Peyer's patch (tissue), 4 donors: ENCODE results near the gene TKFC. TPM values are rescaled to one million over a fixed set of nuclear protein-coding genes. Genes with fewer than 3 reads are reported as not detected.

Experiments
- DNase-seq, 3 donors: peaks; one replicate each; pipeline ENCODE4 v3.0.0-alpha.2; 2017 to 2019
- H3K27ac ChIP-seq, 4 donors: fragments of 200-600 bp; sonication (generic); one replicate each; pipeline ENCODE4 v1.5.1; 2016 to 2019
- H3K27me3 ChIP-seq, 2 donors: fragments of 200-600 bp; sonication (generic); one replicate each; pipeline ENCODE4 v1.5.1; 2019
- H3K36me3 ChIP-seq, 3 donors: fragments of 200-600 bp; sonication (generic); one replicate each; pipeline ENCODE4 v1.5.1; 2016 to 2019
- H3K4me1 ChIP-seq, 4 donors: fragments of 200-600 bp; sonication (generic); one replicate each; pipeline ENCODE4 v1.5.1; 2016 to 2019
- H3K4me3 ChIP-seq, 4 donors: fragments of 200-600 bp; sonication (generic); 1 replicate in 3 of 4; 2 replicates in 1 of 4; pipeline ENCODE4 v1.5.1; 2016 to 2019; ENCODE audit warnings: mild to moderate bottlenecking in 1 of 4
- H3K9me3 ChIP-seq, 4 donors: fragments of 200-600 bp; sonication (generic); one replicate each; pipeline ENCODE4 v1.5.1; 2016 to 2019; ENCODE audit warnings: mild to moderate bottlenecking in 1 of 4
- POLR2A ChIP-seq, 2 donors: fragments of 450-650 bp; IDR thresholded peaks; one replicate each; pipeline ENCODE4 v1.5.1; 2017; ENCODE audit warnings: antibody characterized with exemption in 2 of 2, mild to moderate bottlenecking in 2 of 2, moderate library complexity in 2 of 2
- total RNA-seq, 4 donors: library from RNA; depleted of rRNA; stranded (reverse); fragments of >200 nt; gene quantifications; one replicate each; pipeline ENCODE4 v1.1.0, GENCODE V29; 2016
- TF ChIP-seq, protein P1 (sequence below), 6 experiments: fragments of 450-650 bp in 4 of 6; fragments of 200-600 bp in 2 of 6; sonication (generic) in 1 of 6; IDR thresholded peaks; one replicate each; pipeline ENCODE4 v1.5.1; 2017 to 2019; ENCODE audit warnings: antibody characterized with exemption in 6 of 6, mild to moderate bottlenecking in 3 of 6, moderate library complexity in 1 of 6

The TKFC gene
- total RNA-seq, 4 donors from 2014 or later: 172 to 755 (median 689) TPM

GRCh38 chr11:61337706-61338470, 4.9 kb downstream of the TKFC start:
- no peaks in the 10 kb centered on the region for H3K27me3 ChIP-seq
- peaks cover 0 to 16% (median 3%) of the 10 kb centered on the region in 4 donors for H3K4me1 ChIP-seq
- no peak for TF ChIP-seq POLR2A (IDR thresholded peaks at IDR 0.05)
- TF ChIP-seq, protein P1, sequence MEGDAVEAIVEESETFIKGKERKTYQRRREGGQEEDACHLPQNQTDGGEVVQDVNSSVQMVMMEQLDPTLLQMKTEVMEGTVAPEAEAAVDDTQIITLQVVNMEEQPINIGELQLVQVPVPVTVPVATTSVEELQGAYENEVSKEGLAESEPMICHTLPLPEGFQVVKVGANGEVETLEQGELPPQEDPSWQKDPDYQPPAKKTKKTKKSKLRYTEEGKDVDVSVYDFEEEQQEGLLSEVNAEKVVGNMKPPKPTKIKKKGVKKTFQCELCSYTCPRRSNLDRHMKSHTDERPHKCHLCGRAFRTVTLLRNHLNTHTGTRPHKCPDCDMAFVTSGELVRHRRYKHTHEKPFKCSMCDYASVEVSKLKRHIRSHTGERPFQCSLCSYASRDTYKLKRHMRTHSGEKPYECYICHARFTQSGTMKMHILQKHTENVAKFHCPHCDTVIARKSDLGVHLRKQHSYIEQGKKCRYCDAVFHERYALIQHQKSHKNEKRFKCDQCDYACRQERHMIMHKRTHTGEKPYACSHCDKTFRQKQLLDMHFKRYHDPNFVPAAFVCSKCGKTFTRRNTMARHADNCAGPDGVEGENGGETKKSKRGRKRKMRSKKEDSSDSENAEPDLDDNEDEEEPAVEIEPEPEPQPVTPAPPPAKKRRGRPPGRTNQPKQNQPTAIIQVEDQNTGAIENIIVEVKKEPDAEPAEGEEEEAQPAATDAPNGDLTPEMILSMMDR (IDR thresholded peaks at IDR 0.05): no peak
- no peak overlapping the region for H3K27ac ChIP-seq
- H3K4me3 ChIP-seq: no peak overlapping the region
- no peaks in the 10 kb centered on the region for H3K9me3 ChIP-seq
- H3K36me3 ChIP-seq: peaks cover 0 to 56% (median 0%) of the 10 kb centered on the region in 3 donors
- no peak for DNase-seq

DNA sequence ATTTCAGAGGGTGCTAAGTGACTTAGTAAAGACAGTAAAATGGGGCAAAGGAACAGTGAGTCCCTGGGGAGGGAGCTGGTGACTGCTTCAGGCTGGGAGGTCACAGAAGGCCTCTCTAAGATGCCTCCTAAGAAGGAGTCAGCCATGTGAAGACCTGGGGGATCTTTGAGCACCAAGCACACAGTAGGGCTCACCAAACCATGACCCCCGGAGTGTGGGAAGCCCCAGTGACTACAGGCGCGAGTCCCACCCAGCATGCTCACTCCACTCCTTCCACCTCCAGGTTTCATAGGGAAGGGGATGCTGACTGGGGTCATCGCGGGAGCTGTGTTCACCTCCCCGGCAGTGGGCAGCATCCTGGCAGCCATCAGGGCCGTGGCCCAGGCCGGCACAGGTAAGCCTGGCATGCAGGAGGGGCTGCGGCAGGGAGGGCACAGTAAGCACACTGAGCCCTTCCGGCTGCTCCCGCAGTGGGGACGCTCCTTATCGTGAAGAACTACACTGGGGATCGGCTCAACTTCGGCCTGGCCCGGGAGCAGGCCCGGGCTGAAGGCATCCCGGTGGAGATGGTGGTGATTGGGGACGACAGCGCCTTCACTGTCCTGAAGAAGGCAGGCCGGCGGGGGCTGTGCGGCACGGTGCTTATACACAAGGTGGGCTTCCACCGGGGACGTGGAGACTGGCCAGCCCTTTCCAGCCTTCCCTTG, 5.9 kb downstream of the TKFC start:
- Histone ChIP-seq H3K36me3 (peaks cover 0 to 66% (median 0%) of the 10 kb centered on the region in 3 donors), H3K27ac (no peak overlapping the region), H3K4me3 (no peak overlapping the region), H3K27me3 (no peaks in the 10 kb centered on the region), H3K4me1 (peaks cover 0 to 11% (median under 1%) of the 10 kb centered on the region in 4 donors), H3K9me3 (no peaks in the 10 kb centered on the region)
- TF ChIP-seq, protein P1 (IDR thresholded peaks at IDR 0.05): no peak
- TF ChIP-seq POLR2A (IDR thresholded peaks at IDR 0.05): no peak
- no peak for DNase-seq

- peaks cover 0 to 9% (median 0%) of the 10 kb centered on the region in 4 donors for H3K4me1 ChIP-seq
- no peak for TF ChIP-seq POLR2A (IDR thresholded peaks at IDR 0.05)
- TF ChIP-seq, protein P1 (IDR thresholded peaks at IDR 0.05): no peak
- H3K4me3 ChIP-seq: no peak overlapping the region
- H3K27ac ChIP-seq: no peak overlapping the region
- no peaks in the 10 kb centered on the region for H3K27me3 ChIP-seq
- DNase-seq: no peak
- H3K9me3 ChIP-seq: no peaks in the 10 kb centered on the region
- peaks cover 0 to 71% (median 0%) of the 10 kb centered on the region in 3 donors for H3K36me3 ChIP-seq
Observed at GRCh38 chr11:61339490-61339878, 6.5 kb downstream of the TKFC start.

- Histone ChIP-seq H3K36me3 (peaks cover 0 to 71% (median 0%) of the 10 kb centered on the region in 3 donors), H3K9me3 (no peaks in the 10 kb centered on the region), H3K4me1 (peaks cover 0 to 12% (median 0%) of the 10 kb centered on the region in 4 donors), H3K4me3 (no peak overlapping the region), H3K27me3 (no peaks in the 10 kb centered on the region), H3K27ac (no peak overlapping the region)
- TF ChIP-seq, protein P1 (IDR thresholded peaks at IDR 0.05): no peak
- no peak for TF ChIP-seq POLR2A (IDR thresholded peaks at IDR 0.05)
- DNase-seq: no peak
Observed at GRCh38 chr11:61340979-61341378, 8.0 kb downstream of the TKFC start.

DNA sequence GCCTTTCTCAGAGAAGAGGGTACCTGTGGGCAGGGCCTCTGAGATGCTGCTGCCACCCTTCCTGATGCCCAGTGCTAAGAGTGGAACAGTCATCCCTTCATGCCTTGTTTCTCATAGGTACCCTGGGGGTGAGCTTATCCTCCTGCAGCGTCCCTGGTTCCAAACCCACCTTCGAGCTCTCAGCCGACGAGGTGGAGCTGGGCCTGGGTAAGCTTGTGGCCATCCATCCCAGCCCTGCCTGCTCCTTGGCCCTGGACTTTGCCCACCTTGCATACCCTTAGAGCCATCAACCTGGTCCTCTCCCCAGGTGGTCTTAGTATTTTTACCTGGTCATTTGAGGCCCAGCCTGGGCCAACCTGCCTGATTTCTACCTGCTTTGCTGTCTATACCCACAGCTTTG, 8.7 kb downstream of the TKFC start:
- peaks cover 0 to 8% (median 0%) of the 10 kb centered on the region in 4 donors for H3K4me1 ChIP-seq
- H3K27ac ChIP-seq: no peak overlapping the region
- H3K4me3 ChIP-seq: no peak overlapping the region
- TF ChIP-seq, protein P1 (IDR thresholded peaks at IDR 0.05): no peak
- TF ChIP-seq POLR2A (IDR thresholded peaks at IDR 0.05): no peak
- DNase-seq: no peak
- peaks cover 0 to 75% (median 0%) of the 10 kb centered on the region in 3 donors for H3K36me3 ChIP-seq
- no peaks in the 10 kb centered on the region for H3K27me3 ChIP-seq
- no peaks in the 10 kb centered on the region for H3K9me3 ChIP-seq
